Measurements from ENCODE around the gene ADCY5.

ADCY5 gene

GRCh38 chr3:123296836-123297626 lies 151.9 kb downstream of the ADCY5 start:
- no peak for DNase-seq

- no peak for DNase-seq
These were observed 152.6 kb downstream of the ADCY5 start for GRCh38 chr3:123296261-123296660.

GRCh38 chr3:123295901-123296250 lies 153.0 kb downstream of the ADCY5 start:
- no peak for DNase-seq

GRCh38 chr3:123295171-123295900 lies 153.6 kb downstream of the ADCY5 start:
- DNase-seq: no peak

- no peak for DNase-seq
These were observed 154.5 kb downstream of the ADCY5 start for GRCh38 chr3:123294296-123294938.

- DNase-seq: no peak
These were observed 156.3 kb downstream of the ADCY5 start for GRCh38 chr3:123292321-123293310.

- no peak for DNase-seq
These were observed 157.5 kb downstream of the ADCY5 start for GRCh38 chr3:123291404-123291803.

GRCh38 chr3:123290962-123291361 lies 157.9 kb downstream of the ADCY5 start:
- DNase-seq: no peak

- DNase-seq: no peak
These were observed 158.6 kb downstream of the ADCY5 start for GRCh38 chr3:123290107-123290930.

GRCh38 chr3:123289391-123290106 lies 159.3 kb downstream of the ADCY5 start:
- no peak for DNase-seq

- DNase-seq: no peak
These were observed 161.0 kb downstream of the ADCY5 start for GRCh38 chr3:123287962-123288302.

- no peak for DNase-seq
These were observed 161.6 kb downstream of the ADCY5 start for GRCh38 chr3:123287051-123287961.

GRCh38 chr3:123286308-123287023 lies 162.4 kb downstream of the ADCY5 start:
- DNase-seq: no peak

GRCh38 chr3:123285931-123286307 lies 163.0 kb downstream of the ADCY5 start:
- no peak for DNase-seq

GRCh38 chr3:123285479-123285878 lies 163.4 kb downstream of the ADCY5 start:
- no peak for DNase-seq

GRCh38 chr3:123285066-123285465 lies 163.8 kb downstream of the ADCY5 start:
- no peak for DNase-seq

- DNase-seq: no peak
These were observed 164.4 kb downstream of the ADCY5 start for GRCh38 chr3:123284399-123285010.

- no peak for DNase-seq
These were observed 165.1 kb downstream of the ADCY5 start for GRCh38 chr3:123283657-123284398.
